GM10248 (cell line): ENCODE data around the gene DEGS2.

Source experiments
- CTCF ChIA-PET: fragments of 300-600 bp; sonication (Branson Sonifier 250); formaldehyde crosslinking; extraction: SDS; loops from one replicate; lab custom pipeline; 2021; ENCODE audit warnings: antibody characterized with exemption; lab: Yijun Ruan, JAX
- POLR2A ChIA-PET: fragments of 350-650 bp; sonication (Branson Sonifier 250); formaldehyde crosslinking; extraction: SDS; loops from one replicate; lab custom pipeline; 2020; ENCODE audit warnings: antibody characterized with exemption; lab: Yijun Ruan, JAX
- DNase-seq: peaks from one replicate; pipeline ENCODE4 v3.0.0; 2012; ENCODE audit errors: extremely low spot score
- TF ChIP-seq, protein P1 (sequence below): IDR thresholded peaks from 2 replicates; pipeline ENCODE4 v1.5.1; 2012; ENCODE audit warnings: mild to moderate bottlenecking, low read depth; ENCODE audit errors: extremely low read depth, missing control alignments, control extremely low read depth

The DEGS2 gene

DNA sequence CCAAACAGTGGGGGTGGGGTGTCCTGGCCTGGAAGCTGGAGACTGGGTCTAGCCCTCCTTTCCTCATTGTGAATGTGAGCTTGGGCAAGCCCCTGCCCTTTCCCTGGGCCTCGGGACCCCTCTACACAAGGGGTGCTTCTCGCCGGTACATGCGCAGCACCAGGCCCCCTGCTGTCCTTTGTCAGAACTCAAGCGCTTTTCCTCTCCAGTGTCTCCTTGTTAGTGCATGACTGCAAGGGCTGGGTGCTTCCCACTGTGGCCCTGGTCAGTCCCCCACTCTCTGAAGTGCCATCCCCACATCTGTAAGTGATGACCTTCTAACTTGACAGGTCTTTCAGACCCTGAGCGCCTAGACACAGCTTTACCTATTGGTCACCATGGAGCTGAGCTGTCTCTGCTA lies 44.2 kb downstream of the DEGS2 start:
- no peak for DNase-seq
- TF ChIP-seq, protein P1, sequence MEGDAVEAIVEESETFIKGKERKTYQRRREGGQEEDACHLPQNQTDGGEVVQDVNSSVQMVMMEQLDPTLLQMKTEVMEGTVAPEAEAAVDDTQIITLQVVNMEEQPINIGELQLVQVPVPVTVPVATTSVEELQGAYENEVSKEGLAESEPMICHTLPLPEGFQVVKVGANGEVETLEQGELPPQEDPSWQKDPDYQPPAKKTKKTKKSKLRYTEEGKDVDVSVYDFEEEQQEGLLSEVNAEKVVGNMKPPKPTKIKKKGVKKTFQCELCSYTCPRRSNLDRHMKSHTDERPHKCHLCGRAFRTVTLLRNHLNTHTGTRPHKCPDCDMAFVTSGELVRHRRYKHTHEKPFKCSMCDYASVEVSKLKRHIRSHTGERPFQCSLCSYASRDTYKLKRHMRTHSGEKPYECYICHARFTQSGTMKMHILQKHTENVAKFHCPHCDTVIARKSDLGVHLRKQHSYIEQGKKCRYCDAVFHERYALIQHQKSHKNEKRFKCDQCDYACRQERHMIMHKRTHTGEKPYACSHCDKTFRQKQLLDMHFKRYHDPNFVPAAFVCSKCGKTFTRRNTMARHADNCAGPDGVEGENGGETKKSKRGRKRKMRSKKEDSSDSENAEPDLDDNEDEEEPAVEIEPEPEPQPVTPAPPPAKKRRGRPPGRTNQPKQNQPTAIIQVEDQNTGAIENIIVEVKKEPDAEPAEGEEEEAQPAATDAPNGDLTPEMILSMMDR, result no peak
- POLR2A ChIA-PET, result no interaction called here
- CTCF ChIA-PET, result interaction anchor here (0.7 to 21.1 kb wide), 6 partner anchors 11 to 147 kb away, joined by 3 to 336 read pairs (median 3); partner anchors contain the start of gene EVL

DNA sequence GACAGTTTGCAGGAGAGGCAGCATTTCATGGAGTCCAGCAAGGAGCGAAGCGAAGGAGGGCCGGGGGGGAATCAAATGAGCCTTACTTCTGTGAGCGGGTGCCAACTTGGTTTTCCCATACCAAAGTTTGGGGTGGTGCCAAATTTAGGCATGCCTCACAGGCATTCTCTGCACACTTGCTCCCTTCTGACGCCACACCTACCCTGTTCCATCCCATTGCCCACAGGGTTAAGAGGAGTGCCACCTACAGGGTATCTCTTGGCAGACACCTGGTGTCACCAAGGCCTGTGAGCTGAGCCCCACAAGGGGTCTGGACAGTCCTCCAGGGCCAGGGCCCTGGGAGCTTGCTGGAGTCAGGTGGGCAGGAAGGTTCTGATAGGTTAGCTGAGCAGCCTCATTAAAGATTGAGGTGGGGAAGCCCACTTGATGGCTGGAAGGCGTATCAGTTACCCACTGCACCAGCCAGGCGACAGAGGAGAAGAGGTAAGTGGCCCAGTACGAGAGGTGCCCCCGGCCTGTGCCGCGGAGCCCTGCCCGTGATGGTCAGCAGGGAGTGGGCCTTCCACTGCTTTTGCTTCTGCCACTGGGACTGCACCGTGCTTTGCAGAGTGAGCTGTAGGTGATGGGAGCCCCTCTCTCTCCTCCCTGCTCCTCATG lies 45.2 kb downstream of the DEGS2 start:
- TF ChIP-seq, protein P1, result no peak
- POLR2A ChIA-PET, result no interaction called here
- CTCF ChIA-PET, result interaction anchor here (1.4 to 21.1 kb wide), 2 partner anchors 38 to 79 kb away, joined by 3 to 336 read pairs; partner anchors contain the start of gene EVL
- DNase-seq, result no peak

DNA sequence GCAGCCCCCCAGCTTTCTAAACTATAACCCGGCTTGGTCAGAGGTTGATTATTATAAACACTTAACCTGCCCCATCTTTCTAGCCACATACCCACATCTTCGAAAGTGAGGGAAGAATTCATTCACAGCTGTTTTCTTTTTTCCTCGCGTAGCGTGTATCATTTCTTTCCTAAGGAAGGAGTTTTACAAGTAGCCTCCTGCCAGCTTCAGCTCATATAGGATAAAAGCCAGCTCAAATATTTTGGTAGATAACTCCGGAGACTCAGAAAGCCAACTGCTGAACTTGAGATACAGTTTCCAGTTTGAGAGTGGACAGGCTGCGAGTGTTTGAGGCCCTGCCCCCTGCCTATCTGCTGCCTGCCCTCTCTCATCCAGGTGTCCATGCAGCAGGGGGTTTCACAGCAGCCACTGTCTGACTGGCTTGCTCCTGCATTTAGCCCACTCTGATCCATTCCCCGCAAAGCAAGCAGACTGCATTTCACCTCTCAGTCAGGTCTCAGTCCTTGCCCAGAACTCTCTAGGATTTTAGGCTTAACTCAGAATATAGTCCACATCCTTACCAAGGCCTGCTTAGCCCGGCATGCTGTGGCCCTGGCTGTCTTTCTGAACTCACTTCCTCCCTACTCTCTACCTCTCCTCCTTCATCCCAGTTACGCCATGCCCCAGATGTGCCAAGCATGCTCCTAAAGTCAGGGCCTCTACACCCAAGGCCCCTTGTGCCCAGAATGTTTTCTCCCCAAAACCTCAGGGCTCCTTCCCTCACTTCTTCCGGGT lies 47.3 kb downstream of the DEGS2 start:
- ChIA-PET CTCF (interaction anchor here (0.7 to 21.1 kb wide), 6 partner anchors 9 to 129 kb away, joined by 3 to 336 read pairs (median 5); partner anchors contain the start of gene EVL), POLR2A (no interaction called here)
- no peak for DNase-seq
- TF ChIP-seq, protein P1, result no peak

DNA sequence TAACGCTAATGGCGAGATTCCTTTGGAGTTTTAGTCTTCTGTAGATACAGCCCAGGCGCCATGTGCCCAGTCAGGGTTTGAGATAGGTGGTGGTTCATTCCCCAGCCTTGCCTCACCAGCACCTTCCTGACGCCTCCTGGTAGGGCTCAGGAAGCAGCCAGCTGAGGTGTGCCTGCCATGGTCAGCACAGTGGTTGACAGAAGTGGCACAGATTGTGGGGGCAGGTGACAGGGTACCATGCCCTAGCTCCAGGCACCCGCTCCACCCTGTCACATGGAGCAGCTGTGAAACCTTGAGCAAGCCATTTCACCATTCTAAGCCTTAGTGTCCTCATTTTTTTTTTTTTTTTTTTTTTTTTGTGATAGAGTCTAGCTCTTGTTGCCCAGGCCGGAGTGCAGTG lies 48.6 kb downstream of the DEGS2 start:
- POLR2A ChIA-PET, result no interaction called here
- CTCF ChIA-PET, result interaction anchor here (1.4 to 21.1 kb wide), 3 partner anchors 35 to 128 kb away, joined by 3 to 336 read pairs (median 51); partner anchors contain the start of gene EVL
- no peak for DNase-seq

DNA sequence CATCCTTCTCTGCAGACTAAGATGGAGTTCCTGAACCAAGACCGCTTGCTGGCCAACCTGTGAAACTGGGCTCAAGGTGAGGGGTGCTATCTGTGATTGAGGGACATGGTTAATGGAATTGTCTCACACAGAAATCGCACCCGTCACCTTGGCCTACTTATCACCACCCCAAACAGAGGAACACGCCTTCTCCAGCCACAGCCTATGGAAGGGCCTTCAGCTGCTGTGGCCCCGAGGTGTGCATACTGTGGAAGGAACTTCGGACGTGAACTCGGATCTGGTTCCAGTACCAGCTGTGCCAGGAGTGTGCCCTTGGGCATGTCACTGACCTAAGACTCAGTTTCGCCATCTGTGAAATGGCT lies 49.9 kb downstream of the DEGS2 start:
- TF ChIP-seq, protein P1, result no peak
- POLR2A ChIA-PET, result no interaction called here

More for the DNA sequence above, 48.6 kb downstream of the DEGS2 start:
- TF ChIP-seq, protein P1, result no peak

DNA sequence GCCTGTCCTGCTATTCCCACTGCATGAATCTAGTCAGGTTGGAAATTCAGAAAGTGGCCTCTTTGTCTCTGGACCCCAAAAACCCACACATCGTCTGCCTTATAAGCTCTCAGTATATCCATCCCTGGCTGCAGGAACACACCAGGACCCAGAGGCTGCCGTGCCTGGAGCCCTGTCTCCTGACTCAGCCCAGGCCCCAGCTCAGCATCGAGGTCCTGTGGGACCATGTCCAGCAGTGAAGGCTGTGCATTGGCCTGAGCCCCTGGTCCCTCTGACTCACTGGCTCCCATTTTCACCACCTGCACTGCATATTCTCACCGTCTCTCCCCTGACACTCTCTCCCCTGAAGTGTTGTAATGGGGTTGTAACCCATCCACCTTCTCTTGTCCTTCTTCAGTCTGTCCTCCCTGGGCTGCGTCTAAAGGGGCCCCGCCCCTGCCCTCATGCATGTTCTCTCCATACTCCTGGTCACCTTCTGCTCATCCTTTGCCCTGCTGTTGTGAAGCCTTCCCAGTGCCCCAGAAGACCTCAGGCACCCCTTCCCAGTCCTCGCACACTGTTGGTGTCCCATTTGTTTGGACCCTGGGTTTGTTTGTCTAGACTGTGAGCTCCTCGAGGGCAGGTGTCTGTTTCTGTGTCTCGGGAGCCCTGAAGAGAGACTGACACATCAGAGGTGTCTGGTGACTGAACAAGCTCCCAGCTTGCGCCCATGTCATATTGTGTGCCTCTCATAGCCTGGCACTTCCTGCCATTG lies 50.4 kb downstream of the DEGS2 start:
- POLR2A ChIA-PET, result no interaction called here
- TF ChIP-seq, protein P1, result no peak
- DNase-seq, result no peak
- CTCF ChIA-PET, result interaction anchor here (0.9 to 21.1 kb wide), 26 partner anchors 9 to 143 kb away, joined by 3 to 336 read pairs (median 6); partner anchors contain the start of gene EVL

More for the DNA sequence above, 49.9 kb downstream of the DEGS2 start:
- DNase-seq, result no peak
- CTCF ChIA-PET, result interaction anchor here (0.9 to 21.1 kb wide), 10 partner anchors 8 to 126 kb away, joined by 3 to 336 read pairs (median 18); partner anchors contain the start of gene EVL
